ENCODE results near the gene SH3RF3.

SH3RF3 gene

GRCh38 chr2:109203246-109204011 lies 74.4 kb downstream of the SH3RF3 start:
- DNase-seq (ENCODE audit: low read depth), result no peak

- DNase-seq (ENCODE audit: low read depth), result no peak
Observed at GRCh38 chr2:109204412-109204811, 75.4 kb downstream of the SH3RF3 start.

- DNase-seq (ENCODE audit: low read depth), result no peak
Observed at GRCh38 chr2:109205447-109205846, 76.4 kb downstream of the SH3RF3 start.

- DNase-seq (ENCODE audit: low read depth), result no peak
Observed at GRCh38 chr2:109206569-109207146, 77.7 kb downstream of the SH3RF3 start.

- DNase-seq (ENCODE audit: low read depth), result no peak
Observed at GRCh38 chr2:109207176-109207575, 78.2 kb downstream of the SH3RF3 start.

GRCh38 chr2:109208071-109208950 lies 79.3 kb downstream of the SH3RF3 start:
- peak; percentile 59 for DNase-seq (ENCODE audit: low read depth)

GRCh38 chr2:109208951-109209335 lies 79.9 kb downstream of the SH3RF3 start:
- no peak for DNase-seq (ENCODE audit: low read depth)

GRCh38 chr2:109209412-109209811 lies 80.4 kb downstream of the SH3RF3 start:
- DNase-seq (ENCODE audit: low read depth), result peak; percentile 46

- DNase-seq (ENCODE audit: low read depth), result no peak
Observed at GRCh38 chr2:109209941-109210340, 80.9 kb downstream of the SH3RF3 start.

GRCh38 chr2:109210431-109211200 lies 81.6 kb downstream of the SH3RF3 start:
- DNase-seq (ENCODE audit: low read depth), result no peak

GRCh38 chr2:109211315-109211714 lies 82.3 kb downstream of the SH3RF3 start:
- no peak for DNase-seq (ENCODE audit: low read depth)

GRCh38 chr2:109212836-109213563 lies 84.0 kb downstream of the SH3RF3 start:
- DNase-seq (ENCODE audit: low read depth), result no peak

GRCh38 chr2:109213646-109214433 lies 84.8 kb downstream of the SH3RF3 start:
- peak; percentile 54 for DNase-seq (ENCODE audit: low read depth)

GRCh38 chr2:109214651-109215371 lies 85.8 kb downstream of the SH3RF3 start:
- DNase-seq (ENCODE audit: low read depth), result no peak

- DNase-seq (ENCODE audit: low read depth), result no peak
Observed at GRCh38 chr2:109215866-109216265, 86.9 kb downstream of the SH3RF3 start.

GRCh38 chr2:109216332-109216731 lies 87.3 kb downstream of the SH3RF3 start:
- no peak for DNase-seq (ENCODE audit: low read depth)

GRCh38 chr2:109217362-109218086 lies 88.5 kb downstream of the SH3RF3 start:
- DNase-seq (ENCODE audit: low read depth), result peak; percentile 83

GRCh38 chr2:109218087-109218791 lies 89.2 kb downstream of the SH3RF3 start:
- DNase-seq (ENCODE audit: low read depth), result peak; percentile 25

- no peak for DNase-seq (ENCODE audit: low read depth)
Observed at GRCh38 chr2:109218792-109219126, 89.8 kb downstream of the SH3RF3 start.

All from fibroblast of gingiva (primary cell).